ENCODE results near the gene OR10A5.

GRCh38 chr11:6888830-6889229, 43.3 kb downstream of the OR10A5 start:
- TF ChIP-seq POLR2AphosphoS5 (IDR thresholded peaks at IDR 0.05; ENCODE audit: low read depth, low read length) = no peak
- no peak for TF ChIP-seq SIN3A (IDR thresholded peaks at IDR 0.05; ENCODE audit: borderline replicate concordance, insufficient read depth, low read length)
- TF ChIP-seq TAF1 (IDR thresholded peaks at IDR 0.05; ENCODE audit: borderline replicate concordance, insufficient read depth, low read length) = no peak
- no peak for TF ChIP-seq REST (IDR thresholded peaks at IDR 0.05; ENCODE audit: insufficient read depth in 1 of 2, low read depth in 2 of 2, low read length in 2 of 2)
- no peak for TF ChIP-seq FOXP2 (optimal IDR thresholded peaks at IDR 0.05; ENCODE audit: borderline replicate concordance, extremely low read depth, extremely low read length, insufficient read depth)

Data from PFSK-1 (cell line).